ENCODE data around the gene RAB35.

The RAB35 gene

GRCh38 chr12:120102189-120103043, 14.1 kb downstream of the RAB35 start:
- no peak for DNase-seq

- DNase-seq: no peak
Measured at GRCh38 chr12:120101617-120102016, 14.9 kb downstream of the RAB35 start.

- peak in 1 of 2 donors; percentile 28 for DNase-seq
Measured at GRCh38 chr12:120101182-120101581, 15.4 kb downstream of the RAB35 start.

GRCh38 chr12:120100630-120101029, 15.9 kb downstream of the RAB35 start:
- no peak for DNase-seq

GRCh38 chr12:120099738-120100137, 16.8 kb downstream of the RAB35 start:
- DNase-seq: no peak

GRCh38 chr12:120098756-120099470, 17.6 kb downstream of the RAB35 start:
- DNase-seq: no peak

GRCh38 chr12:120096671-120097202, 19.8 kb downstream of the RAB35 start:
- no peak for DNase-seq

GRCh38 chr12:120095736-120096135, 20.8 kb downstream of the RAB35 start:
- DNase-seq: no peak

GRCh38 chr12:120095331-120095730, 21.2 kb downstream of the RAB35 start:
- no peak for DNase-seq

GRCh38 chr12:120094485-120094884, 22.1 kb downstream of the RAB35 start:
- DNase-seq: no peak

- DNase-seq: no peak
Measured at GRCh38 chr12:120093592-120094355, 22.8 kb downstream of the RAB35 start.

- DNase-seq: no peak
Measured at GRCh38 chr12:120093336-120093591, 23.3 kb downstream of the RAB35 start.

- DNase-seq: no peak
Measured at GRCh38 chr12:120092551-120093335, 23.8 kb downstream of the RAB35 start.

GRCh38 chr12:120091371-120092090, 25.0 kb downstream of the RAB35 start:
- no peak for DNase-seq

- no peak for DNase-seq
Measured at GRCh38 chr12:120090626-120091295, 25.8 kb downstream of the RAB35 start.

GRCh38 chr12:120090206-120090605, 26.3 kb downstream of the RAB35 start:
- no peak for DNase-seq

- no peak for DNase-seq
Measured at GRCh38 chr12:120089796-120090195, 26.8 kb downstream of the RAB35 start.

GRCh38 chr12:120089105-120089504, 27.4 kb downstream of the RAB35 start:
- no peak for DNase-seq

GRCh38 chr12:120086801-120087621, 29.5 kb downstream of the RAB35 start:
- DNase-seq: peak; percentile 100

GRCh38 chr12:120085920-120086645, 30.5 kb downstream of the RAB35 start:
- no peak for DNase-seq

Data from CD4-positive, alpha-beta T cell treated with Interferon alpha-2 for 1 hour (primary cell).